Suppressor macrophage treated with lipopolysaccharide for 4 hours (primary cell): Measurements from ENCODE around the gene DBN1.
A peak's percentile ranks its signal among the peaks of the same experiment; 100 is the strongest.
"Not testable (repeated sequence)": the region's sequence is repeated elsewhere in the genome, so short reads cannot be mapped to it uniquely, and the experiment has no call there.

Experiments used
- DNase-seq: peaks from one replicate; pipeline ENCODE4 v3.0.0-alpha.2; 2020

DBN1 gene

GRCh38 chr5:177427211-177427822, 46.1 kb downstream of the DBN1 start:
- DNase-seq = peak; percentile 28

- DNase-seq = no peak
Observed at GRCh38 chr5:177426566-177427210, 46.7 kb downstream of the DBN1 start, which contains the start of gene GRK6. GRK6 (plus strand) TSS chr5:177426676; CDS start chr5:177426846, 170 bp downstream.

- peak; percentile 100 for DNase-seq
Observed at GRCh38 chr5:177425801-177426565, 47.5 kb downstream of the DBN1 start.

GRCh38 chr5:177425196-177425800, 48.1 kb downstream of the DBN1 start:
- no peak for DNase-seq

GRCh38 chr5:177423671-177424070, 49.8 kb downstream of the DBN1 start:
- DNase-seq = no peak

GRCh38 chr5:177421062-177421798, 52.2 kb downstream of the DBN1 start:
- no peak for DNase-seq

- not testable (repeated sequence) for DNase-seq
Observed at GRCh38 chr5:177420472-177420871, 53.0 kb downstream of the DBN1 start.

- no peak for DNase-seq
Observed at GRCh38 chr5:177419046-177419445, 54.4 kb downstream of the DBN1 start.

- not testable (repeated sequence) for DNase-seq
Observed at GRCh38 chr5:177417081-177417480, 56.4 kb downstream of the DBN1 start.

- no peak for DNase-seq
Observed at GRCh38 chr5:177414481-177414880, 59.0 kb downstream of the DBN1 start.

- no peak for DNase-seq
Observed at GRCh38 chr5:177412603-177413233, 60.7 kb downstream of the DBN1 start.

GRCh38 chr5:177410575-177410974, 62.9 kb downstream of the DBN1 start:
- no peak for DNase-seq

GRCh38 chr5:177409043-177409801, 64.2 kb downstream of the DBN1 start, which contains the start of gene F12:
F12 (minus strand) TSS chr5:177409564; CDS start chr5:177409527, 37 bp downstream.
- DNase-seq = no peak
